IPS-NIHi7 (cell line): ENCODE results near the gene CDKN1B.
A peak's percentile ranks its signal among the peaks of the same experiment; 100 is the strongest.

Experiments used
- DNase-seq: peaks from one replicate; pipeline ENCODE4 v3.0.0; 2012; ENCODE audit warnings: mixed read lengths; ENCODE audit errors: extremely low spot score

Gene CDKN1B

GRCh38 chr12:12701457-12701856, 15.7 kb upstream of the CDKN1B start:
- no peak for DNase-seq

GRCh38 chr12:12704593-12705230, 12.5 kb upstream of the CDKN1B start:
- DNase-seq, result peak; percentile 81

DNA sequence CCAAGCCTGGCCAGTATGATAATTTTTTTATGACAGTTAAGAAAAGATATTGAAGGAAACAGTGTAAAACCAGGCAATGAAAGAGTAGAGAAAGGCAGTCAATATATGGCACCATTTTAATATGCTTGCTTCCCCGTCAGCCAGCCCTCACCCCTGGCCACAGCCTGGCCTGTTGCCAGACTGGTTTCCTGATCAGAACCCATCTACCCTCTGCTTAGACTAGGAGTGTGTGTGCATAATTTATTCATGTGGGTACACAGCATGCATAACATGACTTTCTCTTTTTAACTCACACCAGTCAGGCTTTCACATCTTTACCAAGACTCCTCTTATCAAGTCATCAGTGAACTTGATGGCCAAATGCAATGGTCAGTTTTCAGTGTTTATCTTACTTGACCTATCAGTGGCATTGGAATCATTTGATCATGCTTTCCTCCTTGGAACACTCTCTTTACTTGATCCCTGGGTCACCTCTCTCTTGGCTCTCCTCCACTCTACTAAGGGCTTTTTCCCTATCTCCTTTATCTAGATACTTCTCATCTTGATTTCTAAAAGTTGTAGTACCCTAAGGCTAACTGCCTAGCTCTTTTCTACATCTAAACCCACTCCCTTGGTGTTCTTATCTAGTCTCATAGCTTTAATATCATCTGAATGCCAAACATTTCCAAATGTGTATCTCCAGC, 11.2 kb upstream of the CDKN1B start:
- DNase-seq, result no peak

- DNase-seq, result no peak
Observed at GRCh38 chr12:12713932-12714275, 3.3 kb upstream of the CDKN1B start.

DNA sequence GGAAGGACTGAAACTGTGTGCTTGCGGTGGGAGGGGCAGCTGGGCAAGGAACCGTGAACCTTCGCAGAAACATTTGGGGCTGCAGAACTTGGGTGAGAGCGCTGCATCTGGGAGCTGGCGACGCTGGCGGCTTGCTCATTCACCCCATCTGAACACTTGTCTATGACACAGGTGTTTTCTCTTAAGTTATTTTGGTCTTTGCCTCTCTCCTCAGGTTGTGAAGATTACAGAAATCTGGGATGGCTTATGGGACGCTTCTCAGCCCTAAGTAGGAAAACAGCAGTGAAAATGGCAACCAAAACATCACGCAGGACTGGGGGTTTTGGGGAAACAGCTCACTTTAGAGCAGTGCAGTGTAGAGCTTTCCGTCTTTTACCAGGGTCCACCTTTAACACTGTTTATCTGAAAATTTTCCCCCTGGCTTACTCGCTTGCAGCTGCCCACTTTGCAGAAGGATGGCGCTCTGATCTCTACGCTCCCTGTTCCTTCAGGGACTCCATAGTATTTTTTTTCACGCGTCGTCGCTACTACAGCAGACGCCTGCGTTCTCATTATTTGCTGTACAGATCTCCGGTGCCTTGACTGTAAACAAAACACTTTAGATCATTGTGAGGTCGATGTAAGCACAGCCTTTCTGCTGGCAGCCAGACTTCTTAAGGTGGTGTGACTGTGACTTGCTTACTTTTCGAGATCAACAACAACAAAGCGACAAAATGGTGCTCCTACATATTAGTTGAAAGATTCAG, 2.7 kb upstream of the CDKN1B start:
- DNase-seq, result no peak

GRCh38 chr12:12715128-12715458, 2.1 kb upstream of the CDKN1B start:
- DNase-seq, result no peak

GRCh38 chr12:12715459-12716150, 1.6 kb upstream of the CDKN1B start:
- DNase-seq, result no peak

DNA sequence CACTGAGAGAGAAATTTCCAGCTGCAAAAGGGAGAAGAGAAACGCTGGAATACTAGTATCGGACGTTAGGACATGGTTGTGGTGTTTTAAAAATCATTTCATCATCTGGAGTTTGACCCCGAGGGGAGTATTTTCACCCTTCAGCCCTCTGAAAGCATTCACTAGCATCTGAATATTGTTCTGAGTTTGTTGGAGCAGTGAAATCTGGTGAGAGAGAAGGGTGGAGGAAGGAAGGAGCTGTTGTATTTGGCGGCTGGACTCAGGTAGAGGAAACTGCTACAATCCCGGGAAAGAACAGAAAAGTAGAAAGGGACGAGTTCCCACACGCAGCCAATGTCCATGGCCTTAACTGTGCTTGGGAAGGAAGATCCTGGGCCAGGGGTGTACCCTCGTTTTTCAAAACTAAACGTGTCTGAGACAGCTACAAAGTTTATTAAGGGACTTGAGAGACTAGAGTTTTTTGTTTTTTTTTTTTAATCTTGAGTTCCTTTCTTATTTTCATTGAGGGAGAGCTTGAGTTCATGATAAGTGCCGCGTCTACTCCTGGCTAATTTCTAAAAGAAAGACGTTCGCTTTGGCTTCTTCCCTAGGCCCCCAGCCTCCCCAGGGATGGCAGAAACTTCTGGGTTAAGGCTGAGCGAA, 896 bp upstream of the CDKN1B start:
- no peak for DNase-seq

- no peak for DNase-seq
Observed at GRCh38 chr12:12717586-12718380, 615 bp downstream of the CDKN1B start.

DNA sequence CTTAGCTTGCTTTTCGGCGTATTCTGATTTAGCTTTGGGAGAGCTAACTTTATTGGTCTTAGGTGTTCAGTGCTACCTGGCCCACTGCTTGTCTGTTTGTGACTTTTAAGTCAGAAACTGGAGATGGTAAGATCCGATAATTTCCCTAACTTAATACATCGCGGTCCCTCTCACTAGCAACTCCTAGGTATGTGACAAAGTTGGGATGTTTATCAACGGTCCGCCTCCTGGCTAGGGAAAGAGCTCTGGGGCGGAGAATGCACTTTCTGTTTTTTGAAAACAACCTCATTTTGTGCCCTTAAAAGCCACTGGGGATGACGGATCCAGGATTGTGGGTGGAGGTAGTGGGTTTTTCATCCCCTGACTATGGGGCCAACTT, 1.2 kb downstream of the CDKN1B start:
- DNase-seq, result no peak

DNA sequence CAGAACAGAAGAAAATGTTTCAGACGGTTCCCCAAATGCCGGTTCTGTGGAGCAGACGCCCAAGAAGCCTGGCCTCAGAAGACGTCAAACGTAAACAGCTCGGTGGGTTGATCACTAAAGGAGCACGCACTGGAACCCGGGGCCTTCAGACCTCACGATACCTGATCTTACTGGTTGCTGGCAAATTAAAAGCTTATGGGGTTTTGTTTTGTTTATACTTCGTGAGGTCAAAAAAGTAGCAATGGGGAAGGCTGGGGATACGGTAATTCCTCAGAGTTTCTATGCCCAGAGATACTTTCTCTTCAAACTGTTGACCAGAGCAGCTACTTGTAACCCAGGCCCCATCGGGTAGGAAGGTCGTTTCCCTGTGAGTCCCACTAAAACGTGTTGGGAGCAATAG, 1.7 kb downstream of the CDKN1B start:
- no peak for DNase-seq

DNA sequence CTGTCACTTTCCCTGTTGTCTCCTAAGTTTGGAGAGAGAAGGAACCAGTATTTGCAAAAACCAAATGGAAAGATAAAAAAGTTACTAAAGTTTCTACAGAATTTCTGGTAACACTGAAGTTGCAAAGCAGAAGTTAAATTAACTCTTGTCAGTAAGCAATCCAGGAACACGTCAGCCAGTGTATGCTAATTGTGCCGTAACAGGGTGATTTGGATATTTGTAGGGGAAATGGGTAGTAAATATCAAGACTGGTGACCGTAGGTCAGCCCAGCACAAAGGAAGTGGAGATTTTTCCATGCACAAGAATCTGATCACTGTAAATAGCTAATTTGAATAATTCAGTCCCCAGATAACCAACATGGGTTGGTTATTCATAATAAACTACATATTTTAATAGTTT, 2.3 kb downstream of the CDKN1B start:
- DNase-seq, result no peak

DNA sequence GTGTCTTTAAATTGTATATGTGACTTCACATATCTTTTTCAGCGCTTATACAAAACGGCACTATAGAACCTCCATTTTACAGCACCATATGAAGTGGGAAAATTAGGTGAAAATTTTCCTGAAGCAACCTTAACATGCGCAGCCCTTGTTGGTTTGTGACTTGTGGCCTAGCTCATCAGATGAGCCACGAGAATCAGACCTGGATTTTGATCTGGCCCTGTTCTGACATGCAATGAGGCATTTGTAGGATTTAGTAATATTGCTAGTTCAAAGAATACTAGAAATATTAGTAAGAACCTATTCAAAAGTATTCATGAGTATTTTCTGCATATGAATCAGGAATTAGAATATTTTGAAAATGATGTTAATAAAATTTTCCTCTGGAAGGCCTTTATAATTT, 2.9 kb downstream of the CDKN1B start:
- DNase-seq, result no peak

DNA sequence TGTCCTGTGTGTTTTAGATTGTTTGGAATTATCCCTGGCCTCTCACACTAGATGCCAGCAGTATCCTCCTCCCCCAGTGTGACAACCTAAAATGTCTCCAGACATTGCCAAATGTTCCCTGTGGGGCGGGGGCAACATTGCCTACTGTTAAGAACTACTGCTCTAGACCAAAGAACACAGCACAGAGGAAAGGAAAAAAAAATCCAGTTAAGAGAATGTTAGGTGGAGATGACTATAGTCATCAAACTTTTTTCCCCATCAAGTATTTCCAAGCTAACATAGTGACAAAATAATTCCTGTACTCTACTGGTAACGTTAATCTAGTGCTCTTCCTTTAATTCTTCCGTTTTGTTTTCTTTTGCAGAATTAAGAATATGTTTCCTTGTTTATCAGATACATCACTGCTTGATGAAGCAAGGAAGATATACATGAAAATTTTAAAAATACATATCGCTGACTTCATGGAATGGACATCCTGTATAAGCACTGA, 3.5 kb downstream of the CDKN1B start:
- DNase-seq, result no peak

DNA sequence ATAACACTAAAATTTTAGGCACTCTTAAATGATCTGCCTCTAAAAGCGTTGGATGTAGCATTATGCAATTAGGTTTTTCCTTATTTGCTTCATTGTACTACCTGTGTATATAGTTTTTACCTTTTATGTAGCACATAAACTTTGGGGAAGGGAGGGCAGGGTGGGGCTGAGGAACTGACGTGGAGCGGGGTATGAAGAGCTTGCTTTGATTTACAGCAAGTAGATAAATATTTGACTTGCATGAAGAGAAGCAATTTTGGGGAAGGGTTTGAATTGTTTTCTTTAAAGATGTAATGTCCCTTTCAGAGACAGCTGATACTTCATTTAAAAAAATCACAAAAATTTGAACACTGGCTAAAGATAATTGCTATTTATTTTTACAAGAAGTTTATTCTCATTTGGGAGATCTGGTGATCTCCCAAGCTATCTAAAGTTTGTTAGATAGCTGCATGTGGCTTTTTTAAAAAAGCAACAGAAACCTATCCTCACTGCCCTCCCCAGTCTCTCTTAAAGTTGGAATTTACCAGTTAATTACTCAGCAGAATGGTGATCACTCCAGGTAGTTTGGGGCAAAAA, 4.1 kb downstream of the CDKN1B start:
- DNase-seq, result no peak

DNA sequence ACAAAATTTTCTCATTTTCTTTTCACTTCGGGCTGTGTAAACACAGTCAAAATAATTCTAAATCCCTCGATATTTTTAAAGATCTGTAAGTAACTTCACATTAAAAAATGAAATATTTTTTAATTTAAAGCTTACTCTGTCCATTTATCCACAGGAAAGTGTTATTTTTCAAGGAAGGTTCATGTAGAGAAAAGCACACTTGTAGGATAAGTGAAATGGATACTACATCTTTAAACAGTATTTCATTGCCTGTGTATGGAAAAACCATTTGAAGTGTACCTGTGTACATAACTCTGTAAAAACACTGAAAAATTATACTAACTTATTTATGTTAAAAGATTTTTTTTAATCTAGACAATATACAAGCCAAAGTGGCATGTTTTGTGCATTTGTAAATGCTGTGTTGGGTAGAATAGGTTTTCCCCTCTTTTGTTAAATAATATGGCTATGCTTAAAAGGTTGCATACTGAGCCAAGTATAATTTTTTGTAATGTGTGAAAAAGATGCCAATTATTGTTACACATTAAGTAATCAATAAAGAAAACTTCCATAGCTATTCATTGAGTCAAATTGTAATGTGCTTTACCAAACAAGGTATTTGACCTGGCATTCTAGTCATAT, 4.8 kb downstream of the CDKN1B start:
- DNase-seq, result no peak

- DNase-seq, result no peak
Observed at GRCh38 chr12:12722435-12723148, 5.4 kb downstream of the CDKN1B start.

GRCh38 chr12:12723149-12723680, 6.0 kb downstream of the CDKN1B start:
- DNase-seq, result no peak

DNA sequence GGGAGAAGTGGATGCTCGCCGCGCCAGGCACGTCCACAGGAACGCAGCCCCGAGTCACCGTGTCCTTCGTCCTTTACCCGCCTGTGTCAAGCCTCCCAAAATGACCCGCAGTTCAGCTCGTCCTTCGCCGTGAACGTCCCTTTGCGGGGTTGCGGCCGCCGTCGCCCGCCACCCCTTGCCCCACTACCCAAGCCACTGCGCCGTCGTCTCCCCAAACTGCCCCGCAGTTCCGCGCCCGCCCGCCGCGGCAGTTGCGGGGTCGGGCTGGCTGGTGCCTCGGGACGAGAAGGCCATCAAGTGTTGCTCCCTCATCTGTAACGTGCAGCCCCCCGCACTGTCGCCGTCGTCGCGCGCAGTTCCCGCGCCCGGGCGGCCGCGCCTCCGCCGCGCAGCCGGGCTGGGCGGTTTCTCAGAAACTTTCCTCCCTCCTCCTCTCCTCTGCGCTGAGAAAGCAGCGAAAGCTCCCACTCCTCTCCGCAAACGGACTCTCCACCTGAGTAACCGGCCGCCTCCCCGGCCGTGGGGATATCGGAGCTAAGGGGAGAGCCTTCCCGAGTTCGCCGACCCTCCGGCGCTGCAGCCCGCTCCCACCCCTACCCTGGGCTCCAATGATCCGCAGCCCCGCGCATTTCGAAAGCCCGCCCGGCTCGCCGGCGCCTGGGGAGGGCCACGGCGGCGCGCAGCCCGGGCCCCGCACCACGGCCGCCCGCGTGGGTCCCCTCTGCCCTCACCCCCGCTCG, 6.7 kb downstream of the CDKN1B start:
- no peak for DNase-seq
